MM.1S (cell line): ENCODE data around the gene CSF3.

Experiments used
- DNase-seq: peaks from one replicate; pipeline ENCODE4 v3.0.0-alpha.2; 2015
- H2AFZ ChIP-seq: fragments of 300-600 bp; sonication (generic); 2 replicates; pipeline ENCODE4 v1.6.0; 2016; ENCODE audit warnings: antibody characterized with exemption, low read length
- H3F3A ChIP-seq: fragments of 300-600 bp; sonication (generic); 2 replicates; pipeline ENCODE4 v1.6.1; 2016; ENCODE audit warnings: mild to moderate bottlenecking, antibody characterized with exemption, low read length, moderate library complexity, mixed read lengths; ENCODE audit not compliant: insufficient read depth
- H3K27ac ChIP-seq: fragments of 300-600 bp; sonication (generic); 2 replicates; pipeline ENCODE4 v1.5.1; 2016; ENCODE audit warnings: mild to moderate bottlenecking, low read length
- H3K27me3 ChIP-seq: fragments of 300-600 bp; sonication (generic); replicated peaks from 2 replicates; pipeline ENCODE4 v1.6.0; 2016; ENCODE audit warnings: low read length; ENCODE audit not compliant: insufficient read depth
- H3K36me3 ChIP-seq: fragments of 300-600 bp; sonication (generic); replicated peaks from 2 replicates; pipeline ENCODE4 v1.6.1; 2016; ENCODE audit warnings: mild to moderate bottlenecking, low read length, mixed read lengths; ENCODE audit not compliant: insufficient read depth
- H3K4me1 ChIP-seq: fragments of 300-600 bp; sonication (generic); 2 replicates; pipeline ENCODE4 v1.6.1; 2016; ENCODE audit warnings: low read length, mixed read lengths
- H3K4me2 ChIP-seq: fragments of 300-600 bp; sonication (generic); 2 replicates; pipeline ENCODE4 v1.6.0; 2016; ENCODE audit warnings: low read depth, low read length
- H3K4me3 ChIP-seq: fragments of 300-600 bp; sonication (generic); 2 replicates; pipeline ENCODE4 v1.5.1; 2016; ENCODE audit warnings: low read length, mixed read lengths
- H3K79me2 ChIP-seq: fragments of 300-600 bp; sonication (generic); 2 replicates; pipeline ENCODE4 v1.6.1; 2016; ENCODE audit warnings: mixed run types, low read length, mixed read lengths
- H3K9ac ChIP-seq: fragments of 300-600 bp; sonication (generic); 2 replicates; pipeline ENCODE4 v1.6.1; 2016; ENCODE audit warnings: low read length, mixed read lengths
- H3K9me2 ChIP-seq: fragments of 300-600 bp; sonication (generic); replicated peaks from 2 replicates; pipeline ENCODE4 v1.6.1; 2016; ENCODE audit warnings: mild to moderate bottlenecking, low read length, mixed read lengths; ENCODE audit not compliant: insufficient read depth
- H3K9me3 ChIP-seq: fragments of 300-600 bp; sonication (generic); replicated peaks from 2 replicates; pipeline ENCODE4 v1.6.1; 2016; ENCODE audit warnings: mild to moderate bottlenecking, low read length, mixed read lengths; ENCODE audit not compliant: insufficient read depth
- H4K20me1 ChIP-seq: fragments of 300-600 bp; sonication (generic); 2 replicates; pipeline ENCODE4 v1.6.1; 2016; ENCODE audit warnings: mild to moderate bottlenecking, low read length, moderate library complexity, mixed read lengths; ENCODE audit not compliant: insufficient read depth
- EZH2 ChIP-seq: fragments of 300-600 bp; sonication (generic); optimal IDR thresholded peaks from 2 replicates; pipeline ENCODE3; 2017; ENCODE audit warnings: low read depth, mild to moderate bottlenecking, antibody characterized with exemption, low read length, mixed read lengths
- EZH2phosphoT487 ChIP-seq: fragments of 300-600 bp; sonication (generic); IDR thresholded peaks from 2 replicates; pipeline ENCODE4 v1.6.1; 2018; ENCODE audit warnings: antibody characterized with exemption, low read length
- TF ChIP-seq, protein P1 (sequence below): fragments of 300-600 bp; sonication (generic); IDR thresholded peaks from 2 replicates; pipeline ENCODE4 v1.5.1; 2016; ENCODE audit warnings: antibody characterized with exemption, low read length, mixed read lengths

CSF3 gene

DNA sequence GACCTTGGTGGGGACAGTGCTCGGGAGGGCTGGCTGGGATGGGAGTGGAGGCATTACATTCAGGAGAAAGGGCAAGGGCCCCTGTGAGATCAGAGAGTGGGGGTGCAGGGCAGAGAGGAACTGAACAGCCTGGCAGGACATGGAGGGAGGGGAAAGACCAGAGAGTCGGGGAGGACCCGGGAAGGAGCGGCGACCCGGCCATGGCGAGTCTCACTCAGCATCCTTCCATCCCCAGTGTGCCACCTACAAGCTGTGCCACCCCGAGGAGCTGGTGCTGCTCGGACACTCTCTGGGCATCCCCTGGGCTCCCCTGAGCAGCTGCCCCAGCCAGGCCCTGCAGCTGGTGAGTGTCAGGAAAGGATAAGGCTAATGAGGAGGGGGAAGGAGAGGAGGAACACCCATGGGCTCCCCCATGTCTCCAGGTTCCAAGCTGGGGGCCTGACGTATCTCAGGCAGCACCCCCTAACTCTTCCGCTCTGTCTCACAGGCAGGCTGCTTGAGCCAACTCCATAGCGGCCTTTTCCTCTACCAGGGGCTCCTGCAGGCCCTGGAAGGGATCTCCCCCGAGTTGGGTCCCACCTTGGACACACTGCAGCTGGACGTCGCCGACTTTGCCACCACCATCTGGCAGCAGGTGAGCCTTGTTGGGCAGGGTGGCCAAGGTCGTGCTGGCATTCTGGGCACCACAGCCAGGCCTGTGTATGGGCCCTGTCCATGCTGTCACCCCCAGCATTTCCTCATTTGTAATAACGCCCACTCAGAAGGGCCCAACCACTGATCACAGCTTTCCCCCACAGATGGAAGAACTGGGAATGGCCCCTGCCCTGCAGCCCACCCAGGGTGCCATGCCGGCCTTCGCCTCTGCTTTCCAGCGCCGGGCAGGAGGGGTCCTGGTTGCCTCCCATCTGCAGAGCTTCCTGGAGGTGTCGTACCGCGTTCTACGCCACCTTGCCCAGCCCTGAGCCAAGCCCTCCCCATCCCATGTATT, 1.1 kb downstream of the CSF3 start:
- Histone ChIP-seq H3K4me3 (no peak overlapping the region), H3K9me3 (no peaks in the 10 kb centered on the region), H3K36me3 (no peaks in the 10 kb centered on the region), H3K27me3 (no peaks in the 10 kb centered on the region), H3K9me2 (no peaks in the 10 kb centered on the region), H2AFZ (no peak overlapping the region), H4K20me1 (no peaks in the 10 kb centered on the region), H3K4me2 (no peak overlapping the region), H3K9ac (no peak overlapping the region), H3K4me1 (no peaks in the 10 kb centered on the region), H3F3A (no peaks in the 10 kb centered on the region), H3K27ac (no peak overlapping the region), H3K79me2 (no peaks in the 10 kb centered on the region)
- TF ChIP-seq, protein P1, sequence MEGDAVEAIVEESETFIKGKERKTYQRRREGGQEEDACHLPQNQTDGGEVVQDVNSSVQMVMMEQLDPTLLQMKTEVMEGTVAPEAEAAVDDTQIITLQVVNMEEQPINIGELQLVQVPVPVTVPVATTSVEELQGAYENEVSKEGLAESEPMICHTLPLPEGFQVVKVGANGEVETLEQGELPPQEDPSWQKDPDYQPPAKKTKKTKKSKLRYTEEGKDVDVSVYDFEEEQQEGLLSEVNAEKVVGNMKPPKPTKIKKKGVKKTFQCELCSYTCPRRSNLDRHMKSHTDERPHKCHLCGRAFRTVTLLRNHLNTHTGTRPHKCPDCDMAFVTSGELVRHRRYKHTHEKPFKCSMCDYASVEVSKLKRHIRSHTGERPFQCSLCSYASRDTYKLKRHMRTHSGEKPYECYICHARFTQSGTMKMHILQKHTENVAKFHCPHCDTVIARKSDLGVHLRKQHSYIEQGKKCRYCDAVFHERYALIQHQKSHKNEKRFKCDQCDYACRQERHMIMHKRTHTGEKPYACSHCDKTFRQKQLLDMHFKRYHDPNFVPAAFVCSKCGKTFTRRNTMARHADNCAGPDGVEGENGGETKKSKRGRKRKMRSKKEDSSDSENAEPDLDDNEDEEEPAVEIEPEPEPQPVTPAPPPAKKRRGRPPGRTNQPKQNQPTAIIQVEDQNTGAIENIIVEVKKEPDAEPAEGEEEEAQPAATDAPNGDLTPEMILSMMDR, result no peak
- no peak for TF ChIP-seq EZH2
- no peak for TF ChIP-seq EZH2phosphoT487
- DNase-seq, result no peak

DNA sequence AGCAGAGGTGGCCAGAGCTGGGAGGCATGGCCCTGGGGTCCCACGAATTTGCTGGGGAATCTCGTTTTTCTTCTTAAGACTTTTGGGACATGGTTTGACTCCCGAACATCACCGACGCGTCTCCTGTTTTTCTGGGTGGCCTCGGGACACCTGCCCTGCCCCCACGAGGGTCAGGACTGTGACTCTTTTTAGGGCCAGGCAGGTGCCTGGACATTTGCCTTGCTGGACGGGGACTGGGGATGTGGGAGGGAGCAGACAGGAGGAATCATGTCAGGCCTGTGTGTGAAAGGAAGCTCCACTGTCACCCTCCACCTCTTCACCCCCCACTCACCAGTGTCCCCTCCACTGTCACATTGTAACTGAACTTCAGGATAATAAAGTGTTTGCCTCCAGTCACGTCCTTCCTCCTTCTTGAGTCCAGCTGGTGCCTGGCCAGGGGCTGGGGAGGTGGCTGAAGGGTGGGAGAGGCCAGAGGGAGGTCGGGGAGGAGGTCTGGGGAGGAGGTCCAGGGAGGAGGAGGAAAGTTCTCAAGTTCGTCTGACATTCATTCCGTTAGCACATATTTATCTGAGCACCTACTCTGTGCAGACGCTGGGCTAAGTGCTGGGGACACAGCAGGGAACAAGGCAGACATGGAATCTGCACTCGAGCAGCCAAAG, 2.3 kb downstream of the CSF3 start:
- H3K4me2 ChIP-seq, result no peak overlapping the region
- H3K79me2 ChIP-seq, result no peaks in the 10 kb centered on the region
- no peak overlapping the region for H3K27ac ChIP-seq
- DNase-seq, result no peak
- H3F3A ChIP-seq, result no peaks in the 10 kb centered on the region
- no peaks in the 10 kb centered on the region for H3K4me1 ChIP-seq
- no peak overlapping the region for H3K9ac ChIP-seq
- no peaks in the 10 kb centered on the region for H3K36me3 ChIP-seq
- no peak overlapping the region for H2AFZ ChIP-seq
- TF ChIP-seq, protein P1, result no peak
- TF ChIP-seq EZH2, result no peak
- no peak for TF ChIP-seq EZH2phosphoT487
- H3K27me3 ChIP-seq, result no peaks in the 10 kb centered on the region
- H3K9me2 ChIP-seq, result no peaks in the 10 kb centered on the region
- no peak overlapping the region for H3K4me3 ChIP-seq
- H3K9me3 ChIP-seq, result no peaks in the 10 kb centered on the region
- H4K20me1 ChIP-seq, result no peaks in the 10 kb centered on the region

DNA sequence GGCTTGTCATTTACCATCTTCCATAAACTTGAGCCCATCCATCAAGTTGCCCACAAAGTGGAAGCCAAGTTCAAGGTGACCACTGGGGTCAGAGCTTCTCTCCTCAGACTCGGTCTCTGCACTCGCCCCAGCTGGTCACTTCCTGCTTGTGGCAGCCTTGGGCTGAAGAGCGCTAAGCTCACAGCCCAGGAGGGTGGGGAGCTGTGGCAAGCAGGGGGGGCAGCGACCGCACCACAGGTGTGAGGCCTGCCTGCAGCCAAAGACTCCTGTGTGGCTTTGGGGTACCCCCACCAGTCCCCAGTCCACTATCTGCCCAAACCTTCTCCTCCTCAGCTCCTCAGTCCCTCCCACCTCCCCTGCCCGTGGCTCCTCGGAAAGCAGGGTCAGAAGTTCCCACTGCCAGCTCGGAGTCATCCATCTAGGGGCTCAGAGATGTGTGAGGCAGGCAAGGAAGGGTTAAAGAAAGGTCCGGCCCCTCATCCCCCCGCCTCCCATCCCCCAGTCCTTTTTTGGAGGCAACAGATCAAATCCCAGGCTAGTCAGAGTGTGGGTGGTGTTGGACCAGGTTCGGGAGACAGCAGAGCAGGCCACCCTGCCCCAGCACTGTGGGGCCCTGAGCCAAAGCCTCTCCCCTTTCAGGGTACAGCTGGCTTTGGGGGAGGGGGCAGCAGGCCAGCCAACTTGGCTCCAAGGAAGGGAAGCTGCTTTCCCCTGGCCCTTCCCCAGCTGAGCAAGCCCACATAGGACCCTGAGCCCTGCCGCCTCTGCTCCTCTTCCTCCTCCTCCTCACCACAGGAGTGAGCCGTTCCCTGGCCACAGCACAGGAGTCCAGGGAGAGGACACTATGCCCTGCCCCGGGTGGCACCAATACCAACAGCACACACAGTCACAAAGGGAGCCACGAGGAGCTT, 3.2 kb downstream of the CSF3 start:
- Histone ChIP-seq H3K4me2 (no peak overlapping the region), H3K9ac (no peak overlapping the region), H3K79me2 (no peaks in the 10 kb centered on the region), H3K4me1 (no peaks in the 10 kb centered on the region), H3K36me3 (no peaks in the 10 kb centered on the region), H3K4me3 (no peak overlapping the region), H3K27ac (no peak overlapping the region), H3F3A (no peaks in the 10 kb centered on the region), H2AFZ (no peak overlapping the region), H3K27me3 (no peaks in the 10 kb centered on the region), H3K9me2 (no peaks in the 10 kb centered on the region), H3K9me3 (no peaks in the 10 kb centered on the region), H4K20me1 (no peaks in the 10 kb centered on the region)
- TF ChIP-seq EZH2phosphoT487 (no peak), EZH2 (no peak)
- TF ChIP-seq, protein P1, result no peak
- DNase-seq, result no peak
